ENCODE data around the gene ERC2.

GRCh38 chr3:56408761-56409196, 59.5 kb downstream of the ERC2 start:
- TF ChIP-seq, protein P1, sequence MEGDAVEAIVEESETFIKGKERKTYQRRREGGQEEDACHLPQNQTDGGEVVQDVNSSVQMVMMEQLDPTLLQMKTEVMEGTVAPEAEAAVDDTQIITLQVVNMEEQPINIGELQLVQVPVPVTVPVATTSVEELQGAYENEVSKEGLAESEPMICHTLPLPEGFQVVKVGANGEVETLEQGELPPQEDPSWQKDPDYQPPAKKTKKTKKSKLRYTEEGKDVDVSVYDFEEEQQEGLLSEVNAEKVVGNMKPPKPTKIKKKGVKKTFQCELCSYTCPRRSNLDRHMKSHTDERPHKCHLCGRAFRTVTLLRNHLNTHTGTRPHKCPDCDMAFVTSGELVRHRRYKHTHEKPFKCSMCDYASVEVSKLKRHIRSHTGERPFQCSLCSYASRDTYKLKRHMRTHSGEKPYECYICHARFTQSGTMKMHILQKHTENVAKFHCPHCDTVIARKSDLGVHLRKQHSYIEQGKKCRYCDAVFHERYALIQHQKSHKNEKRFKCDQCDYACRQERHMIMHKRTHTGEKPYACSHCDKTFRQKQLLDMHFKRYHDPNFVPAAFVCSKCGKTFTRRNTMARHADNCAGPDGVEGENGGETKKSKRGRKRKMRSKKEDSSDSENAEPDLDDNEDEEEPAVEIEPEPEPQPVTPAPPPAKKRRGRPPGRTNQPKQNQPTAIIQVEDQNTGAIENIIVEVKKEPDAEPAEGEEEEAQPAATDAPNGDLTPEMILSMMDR (conservative IDR thresholded peaks at IDR 0.05; ENCODE audit: low read depth, low read length): no peak
- no peak for TF ChIP-seq EZH2 (IDR thresholded peaks at IDR 0.05; ENCODE audit: borderline replicate concordance, low read depth, low read length, poor library complexity, severe bottlenecking)

Data from A673 (cell line).